ENCODE measurements around the gene RBM39. TPM values are rescaled to one million over a fixed set of nuclear protein-coding genes. Genes with fewer than 3 reads are reported as not detected.

The RBM39 gene
- total and polyA plus RNA-seq, 10 of the 15 experiments (the other 5 are each of a cell fraction or from before 2014, with no cell fraction given), result 135 to 280 (median 217) TPM

GRCh38 chr20:35695978-35696377, 46.1 kb downstream of the RBM39 start:
- ATAC-seq (no peak), FAIRE-seq (no peak), DNase-seq (ENCODE audit: low read depth, low spot score) (no peak)
- Histone ChIP-seq H2AFZ (ENCODE audit: control insufficient read depth, low read depth, low read length) (no peak overlapping the region), H3K9ac (ENCODE audit: control insufficient read depth, insufficient read depth, low read length) (no peak overlapping the region), H3K4me2 (ENCODE audit: control insufficient read depth, insufficient read depth) (no peak overlapping the region), H3K36me3 (ENCODE audit: control insufficient read depth in 2 of 2, insufficient read depth in 2 of 2, low read length in 1 of 2) (no peaks in the 10 kb centered on the region; a peak in 2 of 4 replicates), H3K27me3 (replicated peaks in 1 of 2; ENCODE audit: control insufficient read depth in 2 of 2, insufficient read depth in 2 of 2, low read length in 1 of 2) (no peaks in the 10 kb centered on the region), H4K20me1 (ENCODE audit: control insufficient read depth, insufficient read depth) (no peaks in the 10 kb centered on the region), H3K27ac (ENCODE audit: control insufficient read depth, insufficient read depth) (no peak overlapping the region), H3K9me3 (replicated peaks; ENCODE audit: control insufficient read depth, insufficient read depth, low read length) (no peaks in the 10 kb centered on the region), H3K79me2 (ENCODE audit: control insufficient read depth, insufficient read depth, low read length) (peaks cover 25% of the 10 kb centered on the region), H3K4me1 (ENCODE audit: control insufficient read depth, insufficient read depth, low read length) (peaks cover 11% of the 10 kb centered on the region; the same call in 1 of the 2 replicates), H3K4me3 (no peak overlapping the region)
- in situ Hi-C loops (cut with MboI) (no loop called here), intact Hi-C loops (cut with micrococcal nuclease; ENCODE audit: unreplicated experiment) (loop anchor here (5.0 kb wide), 1 partner anchor 94 kb away; no protein-coding TSS in a partner anchor)
- 97% methylated on average over 4 of the region's 4 CpGs for WGBS (ENCODE audit: insufficient coverage, insufficient replicate concordance, low lambda C conversion rate, missing lambda C conversion rate)
- TF ChIP-seq RUNX3 (IDR thresholded peaks at IDR 0.05; ENCODE audit: low read length), result no peak
- no peak for TF ChIP-seq TAF1 (IDR thresholded peaks at IDR 0.05; ENCODE audit: borderline replicate concordance, low read depth, low read length)
- no peak for TF ChIP-seq YY1 (IDR thresholded peaks at IDR 0.05; ENCODE audit: low read depth, low read length)
- TF ChIP-seq SMAD1 (IDR thresholded peaks at IDR 0.05; ENCODE audit: low read depth, partially characterized antibody), result no peak
- TF ChIP-seq ASH2L (IDR thresholded peaks at IDR 0.05; ENCODE audit: borderline replicate concordance, low read depth), result no peak
- TF ChIP-seq CTCF (IDR thresholded peaks at IDR 0.05 in 2 of 3, conservative IDR thresholded peaks at IDR 0.05 in 1 of 3; ENCODE audit: control insufficient read depth in 2 of 3, extremely low read depth in 1 of 3, insufficient read depth in 1 of 3, low read depth in 3 of 3, low read length in 3 of 3), result no peak
- no peak for TF ChIP-seq CHD1 (IDR thresholded peaks at IDR 0.05; ENCODE audit: low read depth, low read length)
- TF ChIP-seq FOXM1 (IDR thresholded peaks at IDR 0.05; ENCODE audit: low read depth, low read length), result no peak
- TF ChIP-seq MEF2B (IDR thresholded peaks at IDR 0.05; ENCODE audit: partially characterized antibody, poor library complexity, severe bottlenecking), result no peak
- TF ChIP-seq BCL11A (IDR thresholded peaks at IDR 0.05; ENCODE audit: low read depth, low read length), result no peak
- TF ChIP-seq RELB (IDR thresholded peaks at IDR 0.05; ENCODE audit: low read depth), result no peak
- no peak for TF ChIP-seq CREB1 (IDR thresholded peaks at IDR 0.05; ENCODE audit: low read depth)
- TF ChIP-seq GATAD2B (conservative IDR thresholded peaks at IDR 0.05; ENCODE audit: low read depth), result no peak
- no peak for TF ChIP-seq CBFB (IDR thresholded peaks at IDR 0.05; ENCODE audit: low read depth)
- TF ChIP-seq HCFC1 (IDR thresholded peaks at IDR 0.05; ENCODE audit: low read length), result no peak
- TF ChIP-seq EZH2 (IDR thresholded peaks at IDR 0.05; ENCODE audit: borderline replicate concordance, control insufficient read depth, low read depth, low read length), result no peak
- no peak for TF ChIP-seq FOXK2 (IDR thresholded peaks at IDR 0.05)
- TF ChIP-seq IRF5 (IDR thresholded peaks at IDR 0.05; ENCODE audit: borderline replicate concordance), result no peak
- TF ChIP-seq CHD2 (IDR thresholded peaks at IDR 0.05; ENCODE audit: borderline replicate concordance, low read depth, low read length), result no peak
- no TSS peak for BruUV-seq (replicated peaks)
- ChIA-PET RAD21 (ENCODE audit: unreplicated experiment) (no interaction called here), POLR2A (no interaction called here), SMC1A (ENCODE audit: uncharacterized antibody, unreplicated experiment) (no interaction called here), CTCF (interaction anchor here (1.6 kb wide), 1 partner anchor 232 kb away, joined by 3 read pairs; no protein-coding TSS in a partner anchor)

All from GM12878 (cell line).